Urinary bladder (tissue), 2 donors: Measurements from ENCODE around the gene RNU4-1. TPM values are rescaled to one million over a fixed set of nuclear protein-coding genes. Genes with fewer than 3 reads are reported as not detected.

ENCODE experiments used
- polyA plus RNA-seq: library from polyadenylated mRNA; stranded (reverse); fragments of 200-250 nt; gene quantifications from one replicate; pipeline ENCODE4 v1.2.3, GENCODE V29; 2013
- small RNA-seq: library from RNA; depleted of rRNA; stranded (forward); fragments of <200 nt; gene quantifications from one replicate; pipeline ENCODE3, GENCODE V24; 2014
- total RNA-seq: library from RNA; depleted of rRNA; stranded (reverse); fragments of >200 nt; gene quantifications from one replicate; pipeline ENCODE4 v1.2.3, GENCODE V29; 2014
- donor health status: healthy.

The RNU4-1 gene
- total and polyA plus RNA-seq, 2 donors = under 0.01 TPM; not detected in 1

Small RNAs within 50 kb of the gene (small RNA-seq; reads per million reads assigned to genes)
- gene RNU4-1 (274 reads per million, percentile 98 among the genes with 10 or more reads in this experiment), gene RNU4-2 (1,500 reads per million, percentile 99 among the genes with 10 or more reads in this experiment), gene RNU6-1088P (not detected)

Other genes with a start within 250 kb of the RNU4-1 start
- gene RAB35, start 176.5 kb downstream of the RNU4-1 start, total RNA-seq = 14.9 TPM
- 42.4 TPM for gene RAB35, start 176.5 kb downstream of the RNU4-1 start, polyA plus RNA-seq
- 76.9 TPM for gene GCN1, start 98.5 kb downstream of the RNU4-1 start, total RNA-seq
- gene GCN1, start 98.5 kb downstream of the RNU4-1 start, polyA plus RNA-seq = 30.4 TPM
- gene RPLP0, start 92.1 kb downstream of the RNU4-1 start, total RNA-seq = 1,987 TPM
- gene RPLP0, start 92.1 kb downstream of the RNU4-1 start, polyA plus RNA-seq = 3,611 TPM
- gene PXN, start 27.5 kb downstream of the RNU4-1 start, total RNA-seq = 32.4 TPM
- gene PXN, start 27.5 kb downstream of the RNU4-1 start, polyA plus RNA-seq = 111 TPM
- under 0.01 TPM for gene RNU4-2, start 1.3 kb downstream of the RNU4-1 start, total RNA-seq
- gene RNU4-2, start 1.3 kb downstream of the RNU4-1 start, polyA plus RNA-seq = not detected
- 2.3 TPM for gene SIRT4, start 9.1 kb upstream of the RNU4-1 start, total RNA-seq
- gene SIRT4, start 9.1 kb upstream of the RNU4-1 start, polyA plus RNA-seq = 1.8 TPM
- 0.90 TPM for gene PLA2G1B, start 34.5 kb upstream of the RNU4-1 start, total RNA-seq
- 0.60 TPM for gene PLA2G1B, start 34.5 kb upstream of the RNU4-1 start, polyA plus RNA-seq
- 1.5 TPM for gene MSI1, start 75.9 kb upstream of the RNU4-1 start, total RNA-seq
- gene MSI1, start 75.9 kb upstream of the RNU4-1 start, polyA plus RNA-seq = 0.54 TPM
- 278 TPM for gene COX6A1, start 144.9 kb upstream of the RNU4-1 start, total RNA-seq
- 715 TPM for gene COX6A1, start 144.9 kb upstream of the RNU4-1 start, polyA plus RNA-seq
- 12.4 TPM for gene TRIAP1, start 153.1 kb upstream of the RNU4-1 start, total RNA-seq
- 21.4 TPM for gene TRIAP1, start 153.1 kb upstream of the RNU4-1 start, polyA plus RNA-seq
- gene GATC, start 153.2 kb upstream of the RNU4-1 start, total RNA-seq = 26.2 TPM
- 11.9 TPM for gene GATC, start 153.2 kb upstream of the RNU4-1 start, polyA plus RNA-seq
- 90.6 TPM for gene SRSF9, start 176.5 kb upstream of the RNU4-1 start, total RNA-seq
- 80.0 TPM for gene SRSF9, start 176.5 kb upstream of the RNU4-1 start, polyA plus RNA-seq
- 247 TPM for gene DYNLL1, start 202.9 kb upstream of the RNU4-1 start, total RNA-seq
- 458 TPM for gene DYNLL1, start 202.9 kb upstream of the RNU4-1 start, polyA plus RNA-seq
- 26.8 TPM for gene COQ5, start 235.9 kb upstream of the RNU4-1 start, total RNA-seq
- 25.0 TPM for gene COQ5, start 235.9 kb upstream of the RNU4-1 start, polyA plus RNA-seq
- gene RNF10, start 241.1 kb upstream of the RNU4-1 start, total RNA-seq = 86.6 TPM
- 98.4 TPM for gene RNF10, start 241.1 kb upstream of the RNU4-1 start, polyA plus RNA-seq